Mucosa of descending colon (tissue), 3 donors: ENCODE results near the gene ATP13A2. TPM values are rescaled to one million over a fixed set of nuclear protein-coding genes. Genes with fewer than 3 reads are reported as not detected.

Source experiments
- ATAC-seq: fragments of 200-7000 bp; cut with Tn5 transposase; one replicate; pipeline ENCODE4 v1.9.1; 2020; ENCODE audit warnings: mild to moderate bottlenecking, moderate library complexity
- DNase-seq, 3 donors: peaks; one replicate each; pipeline ENCODE4 v3.0.0-alpha.2; 2020
- H3K36me3 ChIP-seq: fragments of 200-600 bp; one replicate; pipeline ENCODE4 v1.8.0; 2021; ENCODE audit warnings: low read depth, mild to moderate bottlenecking
- H3K4me1 ChIP-seq: fragments of 200-600 bp; one replicate; pipeline ENCODE4 v1.8.0; 2021; ENCODE audit warnings: low read depth, mild to moderate bottlenecking
- H3K4me3 ChIP-seq: fragments of 200-600 bp; one replicate; pipeline ENCODE4 v1.8.0; 2021; ENCODE audit warnings: mild to moderate bottlenecking
- H3K9me3 ChIP-seq: fragments of 200-600 bp; one replicate; pipeline ENCODE4 v1.8.0; 2021; ENCODE audit warnings: mild to moderate bottlenecking
- CTCF ChIP-seq: fragments of 200-600 bp; IDR thresholded peaks from one replicate; pipeline ENCODE4 v1.8.0; 2022; ENCODE audit warnings: antibody characterized with exemption, mild to moderate bottlenecking
- intact Hi-C, 2 donors: fragments of 100-400 bp; cut with DNase I in 1 of 2; cut with micrococcal nuclease in 1 of 2; formaldehyde crosslinking; loops; one replicate each; pipeline versions ENCODE4 v1.11.0 to v1.11.1; 2022; cut with DNase I, micrococcal nuclease
- total RNA-seq, 3 donors: library from RNA; stranded (reverse); fragmentation: NEBNext Ultra II Directional in 2 of 3; extraction: Animal tissue kit (Norgen Biotek cat#: 25700) in 2 of 3; gene quantifications; one replicate each; pipeline versions ENCODE4 v1.2.1 to v1.2.4, GENCODE V29; 2021 to 2023
- donor health status: DM: no; HTN: no; CAD: no; lungs with moderate emphysema.
- donor health status: DM: no; HTN: no; CAD: no.
- donor health status: DM: no; HTN: yes; CAD: no.

The ATP13A2 gene
- total RNA-seq, 3 donors from 2014 or later: 36.0 to 53.5 (median 44.1) TPM

GRCh38 chr1:16976966-16977365 lies 34.8 kb downstream of the ATP13A2 start:
- no peaks in the 10 kb centered on the region for H3K36me3 ChIP-seq
- DNase-seq: no peak
- ATAC-seq: no peak
- peaks cover 8% of the 10 kb centered on the region for H3K4me1 ChIP-seq
- intact Hi-C loops: no loop called here
- H3K9me3 ChIP-seq: no peaks in the 10 kb centered on the region
- TF ChIP-seq CTCF: no peak
- no peak overlapping the region for H3K4me3 ChIP-seq

GRCh38 chr1:16975838-16976237 lies 35.9 kb downstream of the ATP13A2 start:
- Histone ChIP-seq H3K4me3 (no peak overlapping the region), H3K9me3 (no peaks in the 10 kb centered on the region), H3K36me3 (no peaks in the 10 kb centered on the region), H3K4me1 (peaks cover 8% of the 10 kb centered on the region)
- intact Hi-C loops: no loop called here
- DNase-seq (no peak), ATAC-seq (no peak)
- no peak for TF ChIP-seq CTCF

- H3K4me1 ChIP-seq: peaks cover 4% of the 10 kb centered on the region
- ATAC-seq: no peak
- no peak for DNase-seq
- H3K36me3 ChIP-seq: no peaks in the 10 kb centered on the region
- H3K4me3 ChIP-seq: no peak overlapping the region
- intact Hi-C loops: no loop called here
- no peaks in the 10 kb centered on the region for H3K9me3 ChIP-seq
- no peak for TF ChIP-seq CTCF
These were observed 36.5 kb downstream of the ATP13A2 start for GRCh38 chr1:16975211-16975610.

- no peaks in the 10 kb centered on the region for H3K9me3 ChIP-seq
- H3K36me3 ChIP-seq: no peaks in the 10 kb centered on the region
- no peaks in the 10 kb centered on the region for H3K4me1 ChIP-seq
- DNase-seq: no peak
- intact Hi-C loops: no loop called here
- TF ChIP-seq CTCF: no peak
- H3K4me3 ChIP-seq: no peak overlapping the region
- no peak for ATAC-seq
These were observed 38.5 kb downstream of the ATP13A2 start for GRCh38 chr1:16973215-16973614.

GRCh38 chr1:16972189-16972895 lies 39.4 kb downstream of the ATP13A2 start:
- intact Hi-C loops: no loop called here
- Histone ChIP-seq H3K4me3 (no peak overlapping the region), H3K4me1 (no peaks in the 10 kb centered on the region), H3K9me3 (no peaks in the 10 kb centered on the region), H3K36me3 (no peaks in the 10 kb centered on the region)
- ATAC-seq (no peak), DNase-seq (no peak)
- TF ChIP-seq CTCF: no peak
